Duodenal mucosa (tissue), 2 donors: ENCODE data around the gene JDP2.
A peak's percentile ranks its signal among the peaks of the same experiment; 100 is the strongest.

ENCODE experiments used
- H3K27ac ChIP-seq: one replicate; pipeline ENCODE4 v1.7.0; 2013; ENCODE audit warnings: low read depth, low read length
- H3K27me3 ChIP-seq, 2 donors: one replicate each; pipeline ENCODE4 v1.7.0; 2013; ENCODE audit warnings: low read length in 2 of 2, control low read depth in 1 of 2; ENCODE audit not compliant: insufficient read depth in 2 of 2, control insufficient read depth in 1 of 2
- H3K36me3 ChIP-seq, 2 donors: one replicate each; pipeline ENCODE4 v1.7.0; 2013; ENCODE audit warnings: low read length in 2 of 2, control low read depth in 1 of 2; ENCODE audit not compliant: insufficient read depth in 2 of 2, control insufficient read depth in 1 of 2
- H3K4me1 ChIP-seq, 2 donors: one replicate each; pipeline ENCODE4 v1.7.0; 2013; ENCODE audit warnings: low read length in 2 of 2, control low read depth in 1 of 2; ENCODE audit not compliant: insufficient read depth in 2 of 2, control insufficient read depth in 1 of 2
- H3K4me3 ChIP-seq, 2 donors: one replicate each; pipeline ENCODE4 v1.7.0; 2013; ENCODE audit warnings: low read length in 2 of 2, low read depth in 1 of 2
- H3K9ac ChIP-seq, 2 donors: one replicate each; pipeline ENCODE4 v1.7.0; 2013; ENCODE audit warnings: low read length in 2 of 2, low read depth in 1 of 2
- H3K9me3 ChIP-seq, 2 donors: one replicate each; pipeline ENCODE4 v1.7.0; 2013; ENCODE audit warnings: low read length in 2 of 2, control low read depth in 1 of 2; ENCODE audit not compliant: control insufficient read depth in 1 of 2

The JDP2 gene

GRCh38 chr14:75392686-75393641 is 34.9 kb upstream of the JDP2 start:
- no peak overlapping the region for H3K4me3 ChIP-seq
- H3K9ac ChIP-seq = no peak overlapping the region
- no peaks in the 10 kb centered on the region for H3K27me3 ChIP-seq
- no peak overlapping the region for H3K27ac ChIP-seq
- no peaks in the 10 kb centered on the region for H3K9me3 ChIP-seq
- H3K4me1 ChIP-seq = no peaks in the 10 kb centered on the region
- no peaks in the 10 kb centered on the region for H3K36me3 ChIP-seq

DNA sequence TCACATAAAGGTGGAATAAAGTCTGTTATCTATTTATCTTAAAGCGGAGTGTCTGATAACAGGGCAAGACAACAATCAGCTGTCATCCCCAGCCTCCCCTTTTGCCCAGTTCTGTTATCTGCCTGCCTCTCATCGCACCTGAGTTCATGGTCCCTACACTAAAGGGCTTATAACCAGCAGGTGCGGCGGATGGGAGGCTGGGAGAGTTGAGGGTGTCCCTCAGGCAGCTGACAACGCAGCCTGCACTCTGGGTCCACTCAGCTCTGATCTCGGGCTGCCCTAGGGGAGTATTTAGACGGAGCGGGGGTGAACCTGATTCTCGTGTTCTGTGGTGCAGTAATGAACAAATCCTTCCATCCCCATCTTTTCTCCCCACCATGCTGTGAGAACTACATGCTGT is 34.0 kb upstream of the JDP2 start:
- H3K36me3 ChIP-seq = no peaks in the 10 kb centered on the region
- no peak overlapping the region for H3K4me3 ChIP-seq
- H3K9me3 ChIP-seq = peaks cover 0 to 4% of the 10 kb centered on the region in 2 donors
- H3K27ac ChIP-seq = no peak overlapping the region
- H3K27me3 ChIP-seq = no peaks in the 10 kb centered on the region
- no peak overlapping the region for H3K9ac ChIP-seq
- H3K4me1 ChIP-seq = no peaks in the 10 kb centered on the region

DNA sequence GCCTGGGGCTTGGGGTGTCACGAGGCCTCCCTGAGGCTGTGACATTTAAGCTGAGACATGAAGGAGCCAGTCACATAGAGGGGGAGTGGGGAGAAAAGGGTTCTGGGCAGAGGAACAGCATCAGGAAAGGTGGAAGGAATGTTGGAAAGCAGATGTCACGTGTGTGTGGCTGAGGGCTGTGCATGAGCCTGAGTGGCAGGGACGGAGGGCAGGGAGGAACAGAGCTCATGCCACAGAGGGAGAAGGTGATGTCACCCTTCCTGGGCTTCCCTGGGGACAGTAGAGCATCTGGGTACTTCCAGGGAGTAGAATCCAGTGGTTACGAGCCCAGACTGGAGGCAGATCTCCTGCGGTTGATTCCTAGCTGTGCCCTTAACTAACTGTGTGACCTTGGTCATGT is 32.0 kb upstream of the JDP2 start:
- no peak overlapping the region for H3K4me3 ChIP-seq
- H3K9ac ChIP-seq = no peak overlapping the region
- H3K27me3 ChIP-seq = no peaks in the 10 kb centered on the region
- H3K9me3 ChIP-seq = peaks cover 0 to 4% of the 10 kb centered on the region in 2 donors
- no peak overlapping the region for H3K27ac ChIP-seq
- H3K4me1 ChIP-seq = peaks cover 12 to 14% of the 10 kb centered on the region in 2 donors
- no peaks in the 10 kb centered on the region for H3K36me3 ChIP-seq

- Histone ChIP-seq H3K27me3 (no peaks in the 10 kb centered on the region), H3K36me3 (no peaks in the 10 kb centered on the region), H3K4me3 (no peak overlapping the region), H3K4me1 (peaks cover 19 to 23% of the 10 kb centered on the region in 2 donors), H3K9ac (no peak overlapping the region), H3K27ac (no peak overlapping the region), H3K9me3 (peaks cover 0 to 4% of the 10 kb centered on the region in 2 donors)
These were observed 28.5 kb upstream of the JDP2 start for GRCh38 chr14:75399321-75399720.

DNA sequence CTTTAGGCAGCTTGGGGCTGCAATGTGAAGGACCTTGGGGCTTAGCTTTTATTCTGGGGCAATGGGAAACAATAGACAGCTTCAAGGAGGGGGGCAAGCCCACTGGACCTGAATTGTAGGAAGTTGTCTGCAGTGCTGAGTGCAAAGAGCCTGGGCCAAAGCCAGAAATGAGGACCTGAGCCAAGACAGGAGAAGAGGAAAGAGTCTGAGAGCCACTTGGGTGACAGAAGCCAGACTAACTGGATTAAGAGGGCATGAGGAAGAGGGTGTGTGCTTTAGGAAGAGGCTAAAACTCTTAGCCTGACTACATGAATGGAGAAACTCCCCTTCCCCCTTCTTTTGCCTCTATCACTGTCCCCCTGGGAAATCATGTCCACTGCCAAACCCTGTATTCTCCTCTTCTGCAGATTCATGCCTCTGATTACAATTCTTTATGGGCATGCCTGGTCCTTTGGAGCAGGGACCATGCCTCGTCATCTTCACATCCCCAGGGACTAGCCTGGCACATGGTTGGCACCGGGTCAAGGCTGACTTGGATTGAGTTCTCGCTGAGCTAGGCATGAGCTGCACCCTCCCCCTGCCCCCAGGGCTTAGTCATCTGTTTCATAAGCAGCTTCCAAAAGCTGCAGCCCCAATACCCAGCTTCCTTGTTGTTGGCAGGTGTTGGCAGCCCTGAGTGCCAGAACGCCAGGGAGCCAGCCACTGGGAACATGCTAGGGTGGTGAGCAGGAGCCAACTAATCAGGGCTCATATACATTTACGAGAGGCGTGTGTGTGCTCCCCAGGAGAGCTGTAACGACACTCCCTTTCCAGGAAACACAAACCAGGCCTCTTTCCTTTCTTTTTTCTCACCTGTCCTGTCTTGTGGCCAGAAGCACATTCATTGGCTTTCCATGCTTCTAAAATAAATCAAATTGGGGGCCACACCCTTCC is 27.7 kb upstream of the JDP2 start:
- Histone ChIP-seq H3K36me3 (no peaks in the 10 kb centered on the region), H3K4me1 (peaks cover 19 to 23% of the 10 kb centered on the region in 2 donors), H3K4me3 (no peak overlapping the region), H3K27me3 (no peaks in the 10 kb centered on the region), H3K9me3 (peaks cover 0 to 4% of the 10 kb centered on the region in 2 donors), H3K9ac (peak overlapping the region; percentile 24 to 26), H3K27ac (no peak overlapping the region)

GRCh38 chr14:75401361-75401760 is 26.5 kb upstream of the JDP2 start:
- no peak overlapping the region for H3K4me3 ChIP-seq
- H3K36me3 ChIP-seq = no peaks in the 10 kb centered on the region
- no peak overlapping the region for H3K9ac ChIP-seq
- H3K9me3 ChIP-seq = peaks cover 0 to 4% of the 10 kb centered on the region in 2 donors
- peaks cover 19 to 23% of the 10 kb centered on the region in 2 donors for H3K4me1 ChIP-seq
- H3K27me3 ChIP-seq = no peaks in the 10 kb centered on the region
- H3K27ac ChIP-seq = peak overlapping the region; percentile 32

- Histone ChIP-seq H3K9ac (no peak overlapping the region), H3K9me3 (peaks cover 0 to 4% of the 10 kb centered on the region in 2 donors), H3K4me3 (no peak overlapping the region), H3K27ac (no peak overlapping the region), H3K36me3 (no peaks in the 10 kb centered on the region), H3K27me3 (no peaks in the 10 kb centered on the region), H3K4me1 (peaks cover 19 to 23% of the 10 kb centered on the region in 2 donors)
These were observed 24.9 kb upstream of the JDP2 start for GRCh38 chr14:75402867-75403413.

- Histone ChIP-seq H3K27me3 (no peaks in the 10 kb centered on the region), H3K27ac (no peak overlapping the region), H3K4me3 (no peak overlapping the region), H3K36me3 (no peaks in the 10 kb centered on the region), H3K9me3 (no peaks in the 10 kb centered on the region), H3K9ac (no peak overlapping the region), H3K4me1 (peaks cover 17 to 18% of the 10 kb centered on the region in 2 donors)
These were observed 23.0 kb upstream of the JDP2 start for GRCh38 chr14:75404847-75405246.

DNA sequence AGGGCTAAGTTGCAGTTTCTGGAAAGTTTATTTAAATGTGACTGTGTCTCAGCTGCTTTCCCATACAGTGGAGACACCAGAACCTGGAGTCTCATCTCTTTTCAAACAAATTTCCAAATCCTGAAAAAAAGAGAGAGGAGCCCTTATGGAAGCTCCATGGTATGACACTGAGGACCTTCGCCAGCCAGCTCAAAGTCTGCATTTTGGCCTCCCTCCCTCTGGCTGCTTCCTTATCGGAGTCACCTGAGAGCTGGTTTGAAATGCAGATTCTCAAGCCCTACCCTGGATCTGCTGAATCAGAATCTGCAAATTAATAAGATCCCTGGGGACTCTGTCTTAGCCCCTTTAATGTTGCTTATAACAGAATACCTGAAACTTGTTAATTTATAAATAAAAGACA is 21.7 kb upstream of the JDP2 start:
- Histone ChIP-seq H3K4me1 (peaks cover 6% of the 10 kb centered on the region in 2 donors), H3K27me3 (no peaks in the 10 kb centered on the region), H3K36me3 (no peaks in the 10 kb centered on the region), H3K9me3 (no peaks in the 10 kb centered on the region), H3K9ac (no peak overlapping the region), H3K27ac (no peak overlapping the region), H3K4me3 (no peak overlapping the region)
